Endothelial cell (in vitro differentiated cells): ENCODE results near the gene TRIM2. TPM values are rescaled to one million over a fixed set of nuclear protein-coding genes. Genes with fewer than 3 reads are reported as not detected.

Experiments used
- DNase-seq: peaks from one replicate; pipeline ENCODE4 v3.0.0; 2021; ENCODE audit warnings: low spot score
- H3K27ac Mint-ChIP-seq: one replicate; pipeline ENCODE4 v1.8.0; 2021; ENCODE audit warnings: mixed read lengths, inconsistent platforms; ENCODE audit not compliant: unreplicated experiment
- H3K27me3 Mint-ChIP-seq: one replicate; pipeline ENCODE4 v1.8.0; 2021; ENCODE audit warnings: mild to moderate bottlenecking, moderate library complexity, mixed read lengths, inconsistent platforms; ENCODE audit not compliant: unreplicated experiment
- H3K36me3 Mint-ChIP-seq: one replicate; pipeline ENCODE4 v1.8.0; 2021; ENCODE audit warnings: mild to moderate bottlenecking, low read depth, mixed read lengths, inconsistent platforms; ENCODE audit not compliant: unreplicated experiment
- H3K4me1 Mint-ChIP-seq: one replicate; pipeline ENCODE4 v1.8.0; 2021; ENCODE audit warnings: mild to moderate bottlenecking, mixed read lengths, inconsistent platforms; ENCODE audit not compliant: unreplicated experiment
- H3K4me3 Mint-ChIP-seq: one replicate; pipeline ENCODE4 v1.8.0; 2021; ENCODE audit warnings: mild to moderate bottlenecking, mixed read lengths, inconsistent platforms; ENCODE audit not compliant: unreplicated experiment
- H3K9me3 Mint-ChIP-seq: one replicate; pipeline ENCODE4 v1.8.0; 2021; ENCODE audit warnings: mixed read lengths, inconsistent platforms; ENCODE audit not compliant: unreplicated experiment
- CTCF ChIP-seq: fragments of 200-600 bp; sonication (generic); IDR thresholded peaks from one replicate; pipeline ENCODE4 v1.5.0; 2021; ENCODE audit warnings: antibody characterized with exemption; ENCODE audit not compliant: unreplicated experiment
- total RNA-seq: library from RNA; stranded (reverse); fragmentation: NEBNext Ultra II Directional; extraction: Animal tissue kit (Norgen Biotek cat#: 25700); gene quantifications from one replicate; pipeline ENCODE4 v1.2.1, GENCODE V29; 2021; ENCODE audit not compliant: unreplicated experiment

TRIM2 gene
- total RNA-seq, 1 donor from 2014 or later: 15.4 TPM

GRCh38 chr4:153384160-153384559 is 179.9 kb downstream of the TRIM2 start:
- no peak overlapping the region for H3K4me3 Mint-ChIP-seq
- H3K9me3 Mint-ChIP-seq: no peaks in the 10 kb centered on the region
- no peak overlapping the region for H3K27ac Mint-ChIP-seq
- DNase-seq: no peak
- peaks cover 5% of the 10 kb centered on the region for H3K4me1 Mint-ChIP-seq
- no peaks in the 10 kb centered on the region for H3K36me3 Mint-ChIP-seq
- TF ChIP-seq CTCF: no peak
- no peaks in the 10 kb centered on the region for H3K27me3 Mint-ChIP-seq

- TF ChIP-seq CTCF: no peak
- Mint-ChIP-seq H3K4me3 (no peak overlapping the region), H3K27me3 (no peaks in the 10 kb centered on the region), H3K9me3 (no peaks in the 10 kb centered on the region), H3K36me3 (no peaks in the 10 kb centered on the region), H3K4me1 (peaks cover 5% of the 10 kb centered on the region), H3K27ac (no peak overlapping the region)
- DNase-seq: no peak
Observed at GRCh38 chr4:153385784-153386183, 181.5 kb downstream of the TRIM2 start.

- no peak for DNase-seq
- Mint-ChIP-seq H3K4me3 (no peak overlapping the region), H3K27me3 (no peaks in the 10 kb centered on the region), H3K9me3 (no peaks in the 10 kb centered on the region), H3K27ac (no peak overlapping the region), H3K4me1 (peaks cover 4% of the 10 kb centered on the region), H3K36me3 (no peaks in the 10 kb centered on the region)
- no peak for TF ChIP-seq CTCF
Observed at GRCh38 chr4:153387981-153388380, 183.7 kb downstream of the TRIM2 start.

Other genes starting within 250 kb of the TRIM2 start
- 5.5 TPM for gene MND1, start 140.2 kb downstream of the TRIM2 start, total RNA-seq